ENCODE data around the gene KCNAB1.
A peak's percentile ranks its signal among the peaks of the same experiment; 100 is the strongest.

The KCNAB1 gene

DNA sequence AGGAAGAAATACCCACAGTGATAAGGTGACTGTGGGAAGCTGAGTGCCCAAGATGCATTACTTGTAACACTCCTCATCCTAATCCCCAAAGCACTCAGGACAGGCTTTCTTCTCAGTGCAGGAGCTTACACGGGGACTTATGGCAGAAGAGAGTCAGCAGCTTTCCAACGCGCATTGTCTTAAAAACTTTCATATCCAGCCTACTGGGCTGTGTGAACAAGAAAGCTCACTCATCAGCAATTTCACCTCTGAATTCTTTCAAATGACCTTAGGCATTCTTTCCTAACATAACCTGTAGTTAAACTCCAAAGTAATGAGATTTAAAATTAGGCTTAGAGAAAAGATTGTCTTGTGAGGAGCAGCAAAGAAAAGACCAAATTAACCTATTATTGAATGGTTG is 132.3 kb downstream of the KCNAB1 start:
- no peaks in the 10 kb centered on the region for H3K27me3 ChIP-seq (ENCODE audit: insufficient read depth, low read length, poor library complexity, severe bottlenecking)
- no peaks in the 10 kb centered on the region for H3K79me2 ChIP-seq (ENCODE audit: insufficient read depth, low read length)
- no peaks in the 10 kb centered on the region for H3K36me3 ChIP-seq (ENCODE audit: insufficient read depth, low read length)
- H2AFZ ChIP-seq (ENCODE audit: low read length): no peak overlapping the region
- no peaks in the 10 kb centered on the region for H4K20me1 ChIP-seq (ENCODE audit: insufficient read depth, low read length, poor library complexity, severe bottlenecking)
- H3K4me3 ChIP-seq (ENCODE audit: low read length, poor library complexity, severe bottlenecking): no peak overlapping the region
- no peaks in the 10 kb centered on the region for H3F3A ChIP-seq (ENCODE audit: low read depth)
- TF ChIP-seq EZH2phosphoT487 (IDR thresholded peaks at IDR 0.05; ENCODE audit: borderline replicate concordance): no peak
- TF ChIP-seq, protein P1, sequence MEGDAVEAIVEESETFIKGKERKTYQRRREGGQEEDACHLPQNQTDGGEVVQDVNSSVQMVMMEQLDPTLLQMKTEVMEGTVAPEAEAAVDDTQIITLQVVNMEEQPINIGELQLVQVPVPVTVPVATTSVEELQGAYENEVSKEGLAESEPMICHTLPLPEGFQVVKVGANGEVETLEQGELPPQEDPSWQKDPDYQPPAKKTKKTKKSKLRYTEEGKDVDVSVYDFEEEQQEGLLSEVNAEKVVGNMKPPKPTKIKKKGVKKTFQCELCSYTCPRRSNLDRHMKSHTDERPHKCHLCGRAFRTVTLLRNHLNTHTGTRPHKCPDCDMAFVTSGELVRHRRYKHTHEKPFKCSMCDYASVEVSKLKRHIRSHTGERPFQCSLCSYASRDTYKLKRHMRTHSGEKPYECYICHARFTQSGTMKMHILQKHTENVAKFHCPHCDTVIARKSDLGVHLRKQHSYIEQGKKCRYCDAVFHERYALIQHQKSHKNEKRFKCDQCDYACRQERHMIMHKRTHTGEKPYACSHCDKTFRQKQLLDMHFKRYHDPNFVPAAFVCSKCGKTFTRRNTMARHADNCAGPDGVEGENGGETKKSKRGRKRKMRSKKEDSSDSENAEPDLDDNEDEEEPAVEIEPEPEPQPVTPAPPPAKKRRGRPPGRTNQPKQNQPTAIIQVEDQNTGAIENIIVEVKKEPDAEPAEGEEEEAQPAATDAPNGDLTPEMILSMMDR (conservative IDR thresholded peaks at IDR 0.05; ENCODE audit: low read length): no peak
- no peaks in the 10 kb centered on the region for H3K9me3 ChIP-seq (ENCODE audit: insufficient read depth, low read depth, low read length)
- H3K4me1 ChIP-seq (ENCODE audit: insufficient read depth, low read length, poor library complexity, severe bottlenecking): peaks cover 10% of the 10 kb centered on the region
- no peaks in the 10 kb centered on the region for H3K9me2 ChIP-seq (replicated peaks; ENCODE audit: low read depth, low read length)
- no peak overlapping the region for H3K9ac ChIP-seq (ENCODE audit: low read depth, low read length, poor library complexity, severe bottlenecking)
- no peak overlapping the region for H3K4me2 ChIP-seq (ENCODE audit: low read depth, low read length, poor library complexity, severe bottlenecking)

DNA sequence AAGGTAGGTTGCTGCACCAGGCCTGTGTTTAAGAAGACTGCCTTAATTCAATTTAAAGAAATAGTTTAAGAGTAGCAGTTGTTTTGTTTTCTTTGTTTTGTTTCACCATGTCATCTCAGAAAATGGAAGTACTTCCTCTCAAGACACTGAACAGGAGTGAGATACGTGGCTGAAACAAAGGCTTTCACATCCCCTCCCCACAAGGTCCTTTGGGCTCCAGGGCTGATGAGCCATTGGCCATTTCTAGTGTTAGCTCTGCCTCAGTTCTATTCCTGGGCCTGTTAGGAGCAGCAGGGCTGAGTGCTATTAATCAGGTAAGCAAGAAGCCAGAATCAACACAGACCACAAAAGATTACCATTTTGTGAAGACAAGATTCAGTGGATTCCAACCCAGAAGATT is 132.8 kb downstream of the KCNAB1 start:
- H3K27me3 ChIP-seq (ENCODE audit: insufficient read depth, low read length, poor library complexity, severe bottlenecking): no peaks in the 10 kb centered on the region
- no peaks in the 10 kb centered on the region for H3K9me3 ChIP-seq (ENCODE audit: insufficient read depth, low read depth, low read length)
- H3K4me2 ChIP-seq (ENCODE audit: low read depth, low read length, poor library complexity, severe bottlenecking): no peak overlapping the region
- H4K20me1 ChIP-seq (ENCODE audit: insufficient read depth, low read length, poor library complexity, severe bottlenecking): no peaks in the 10 kb centered on the region
- H3K36me3 ChIP-seq (ENCODE audit: insufficient read depth, low read length): no peaks in the 10 kb centered on the region
- no peaks in the 10 kb centered on the region for H3F3A ChIP-seq (ENCODE audit: low read depth)
- peak overlapping the region; percentile 32 for H2AFZ ChIP-seq (ENCODE audit: low read length)
- H3K79me2 ChIP-seq (ENCODE audit: insufficient read depth, low read length): no peaks in the 10 kb centered on the region
- no peak overlapping the region for H3K9ac ChIP-seq (ENCODE audit: low read depth, low read length, poor library complexity, severe bottlenecking)
- no peaks in the 10 kb centered on the region for H3K9me2 ChIP-seq (replicated peaks; ENCODE audit: low read depth, low read length)
- H3K4me1 ChIP-seq (ENCODE audit: insufficient read depth, low read length, poor library complexity, severe bottlenecking): peaks cover 10% of the 10 kb centered on the region
- no peak overlapping the region for H3K4me3 ChIP-seq (ENCODE audit: low read length, poor library complexity, severe bottlenecking)
- TF ChIP-seq, protein P1 (conservative IDR thresholded peaks at IDR 0.05; ENCODE audit: low read length): no peak
- no peak for TF ChIP-seq EZH2phosphoT487 (IDR thresholded peaks at IDR 0.05; ENCODE audit: borderline replicate concordance)

DNA sequence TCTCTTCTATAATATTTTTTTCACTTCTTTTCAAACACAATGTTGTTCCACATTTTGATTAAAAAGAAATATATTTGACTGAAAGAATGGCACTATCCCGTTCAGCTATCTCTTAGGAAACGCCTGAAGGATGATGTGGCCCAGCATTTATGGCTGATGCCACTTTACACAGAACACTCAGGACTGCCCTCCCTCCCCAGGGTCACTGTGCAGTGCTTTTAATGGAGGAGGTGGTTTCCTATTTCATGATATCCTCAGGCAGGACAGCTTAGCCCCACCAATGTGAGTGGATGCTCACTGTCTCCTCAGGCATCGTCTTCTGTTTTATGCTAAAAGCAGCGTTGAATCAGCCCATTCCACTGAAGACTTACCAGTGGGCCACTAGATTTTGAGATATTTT is 135.9 kb downstream of the KCNAB1 start:
- H2AFZ ChIP-seq (ENCODE audit: low read length): no peak overlapping the region
- no peaks in the 10 kb centered on the region for H3K36me3 ChIP-seq (ENCODE audit: insufficient read depth, low read length)
- TF ChIP-seq, protein P1 (conservative IDR thresholded peaks at IDR 0.05; ENCODE audit: low read length): no peak
- no peak for TF ChIP-seq EZH2phosphoT487 (IDR thresholded peaks at IDR 0.05; ENCODE audit: borderline replicate concordance)
- no peaks in the 10 kb centered on the region for H3F3A ChIP-seq (ENCODE audit: low read depth)
- no peak overlapping the region for H3K9ac ChIP-seq (ENCODE audit: low read depth, low read length, poor library complexity, severe bottlenecking)
- H3K27me3 ChIP-seq (ENCODE audit: insufficient read depth, low read length, poor library complexity, severe bottlenecking): no peaks in the 10 kb centered on the region
- H3K4me3 ChIP-seq (ENCODE audit: low read length, poor library complexity, severe bottlenecking): no peak overlapping the region
- H3K4me1 ChIP-seq (ENCODE audit: insufficient read depth, low read length, poor library complexity, severe bottlenecking): peaks cover 10% of the 10 kb centered on the region
- no peak overlapping the region for H3K4me2 ChIP-seq (ENCODE audit: low read depth, low read length, poor library complexity, severe bottlenecking)
- no peaks in the 10 kb centered on the region for H3K79me2 ChIP-seq (ENCODE audit: insufficient read depth, low read length)
- no peaks in the 10 kb centered on the region for H3K9me3 ChIP-seq (ENCODE audit: insufficient read depth, low read depth, low read length)
- no peaks in the 10 kb centered on the region for H3K9me2 ChIP-seq (replicated peaks; ENCODE audit: low read depth, low read length)
- H4K20me1 ChIP-seq (ENCODE audit: insufficient read depth, low read length, poor library complexity, severe bottlenecking): no peaks in the 10 kb centered on the region

Data from Loucy (cell line).